Endothelial cell of umbilical vein (primary cell): ENCODE data around the gene C16orf86.

Experiments
- CTCF ChIP-seq, 2 donors: IDR thresholded peaks; 1 replicate in 1 of 2; 2 replicates in 1 of 2; pipeline ENCODE4 v1.5.1; 2011; ENCODE audit warnings: low read length in 2 of 2, mild to moderate bottlenecking in 2 of 2, moderate library complexity in 2 of 2, control low read depth in 1 of 2, inconsistent platforms in 1 of 2, low read depth in 1 of 2; ENCODE audit not compliant: insufficient read depth in 1 of 2; ENCODE audit errors: extremely low read depth in 1 of 2
- EZH2 ChIP-seq: IDR thresholded peaks from 2 replicates; pipeline ENCODE4 v1.6.1; 2012; ENCODE audit warnings: borderline replicate concordance, low read depth, mild to moderate bottlenecking, moderate library complexity, low read length, inconsistent platforms; ENCODE audit not compliant: severe bottlenecking
- GATA2 ChIP-seq: IDR thresholded peaks from 2 replicates; pipeline ENCODE4 v1.7.0; 2011; ENCODE audit warnings: low read depth, mild to moderate bottlenecking, moderate library complexity, mixed read lengths, low read length; ENCODE audit not compliant: insufficient read length, insufficient read depth
- MAX ChIP-seq: IDR thresholded peaks from 2 replicates; pipeline ENCODE4 v1.6.1; 2011; ENCODE audit not compliant: insufficient read depth, insufficient read length
- POLR2A ChIP-seq: IDR thresholded peaks from 2 replicates; pipeline ENCODE4 v1.6.1; 2012; ENCODE audit warnings: low read depth, mild to moderate bottlenecking, control low read depth, low read length
- POLR2AphosphoS5 ChIP-seq: IDR thresholded peaks from 2 replicates; pipeline ENCODE4 v1.6.1; 2012; ENCODE audit warnings: low read depth, mild to moderate bottlenecking, control low read depth, low read length, moderate library complexity; ENCODE audit not compliant: insufficient read depth

- TF ChIP-seq CTCF (IDR thresholded peaks at IDR 0.05; ENCODE audit: extremely low read depth in 1 of 2, insufficient read depth in 1 of 2, low read depth in 1 of 2, low read length in 2 of 2) (no peak), EZH2 (no peak), POLR2A (no peak), GATA2 (no peak), MAX (no peak), POLR2AphosphoS5 (no peak)
These were observed 12.7 kb upstream of the C16orf86 start for GRCh38 chr16:67653789-67654402.
